H1 (cell line): Measurements from ENCODE around the gene FRY. TPM values are rescaled to one million over a fixed set of nuclear protein-coding genes. Genes with fewer than 3 reads are reported as not detected.

Experiments used
- CTCF ChIA-PET: fragments of 300-600 bp; sonication (Branson Sonifier 250); formaldehyde crosslinking; loops from one replicate; lab custom pipeline; 2021; ENCODE audit not compliant: partially characterized antibody; lab: Charles Lee
- POLR2A ChIA-PET: fragments of 300-600 bp; sonication (Branson Sonifier 250); formaldehyde crosslinking; loops from one replicate; lab custom pipeline; 2021; ENCODE audit warnings: inconsistent platforms; ENCODE audit not compliant: partially characterized antibody; lab: Charles Lee
- DNase-seq, 2 experiments: peaks; one replicate each; pipeline versions ENCODE4 v3.0.0 to v3.0.0-alpha.2; 2010 to 2022; ENCODE audit warnings: low spot score in 2 of 2, low read depth in 1 of 2, mixed read lengths in 1 of 2
- FAIRE-seq: peaks from 2 replicates; lab custom pipeline; 2011; peaks lifted over from hg19 to GRCh38; lab: Jason Lieb, UNC
- H2AFZ ChIP-seq: 2 replicates; pipeline ENCODE4 v1.8.1; 2012; ENCODE audit warnings: low read length, inconsistent platforms
- H2AK5ac ChIP-seq: 2 replicates; pipeline ENCODE4 v1.6.1; 2013; ENCODE audit warnings: low read depth, low read length
- H2BK120ac ChIP-seq: replicated peaks from 2 replicates; pipeline ENCODE3; 2013; ENCODE audit warnings: low read depth, low read length, inconsistent platforms
- H2BK12ac ChIP-seq: 2 replicates; pipeline ENCODE4 v1.6.1; 2013; ENCODE audit warnings: low read depth, low read length
- H2BK15ac ChIP-seq: 2 replicates; pipeline ENCODE4 v1.6.1; 2013; ENCODE audit warnings: low read length
- H2BK20ac ChIP-seq: 2 replicates; pipeline ENCODE4 v1.6.1; 2013; ENCODE audit warnings: low read length
- H2BK5ac ChIP-seq: 2 replicates; pipeline ENCODE4 v1.6.1; 2013; ENCODE audit warnings: low read depth, low read length
- H3K14ac ChIP-seq: 2 replicates; pipeline ENCODE4 v1.6.1; 2013; ENCODE audit warnings: inconsistent platforms; ENCODE audit not compliant: insufficient read length
- H3K18ac ChIP-seq: 2 replicates; pipeline ENCODE4 v1.6.1; 2013; ENCODE audit warnings: low read length; ENCODE audit errors: extremely low read depth
- H3K23ac ChIP-seq: 2 replicates; pipeline ENCODE4 v1.6.1; 2013; ENCODE audit warnings: inconsistent platforms; ENCODE audit not compliant: insufficient read length
- H3K23me2 ChIP-seq: 2 replicates; pipeline ENCODE4 v1.6.1; 2013; ENCODE audit warnings: low read depth, low read length
- H3K27ac ChIP-seq: 2 replicates; pipeline ENCODE4 v1.6.1; 2011; ENCODE audit warnings: low read depth, low read length, inconsistent platforms
- H3K27me3 ChIP-seq, 4 experiments: replicated peaks in 1 of 4; 1 replicate in 1 of 4; 2 replicates in 3 of 4; pipeline versions ENCODE4 v1.6.1 to v1.8.1; 2011 to 2013; ENCODE audit warnings: low read length in 3 of 4, mild to moderate bottlenecking in 3 of 4, inconsistent platforms in 2 of 4, mixed read lengths in 2 of 4, moderate library complexity in 1 of 4; ENCODE audit not compliant: control insufficient read depth in 3 of 4, insufficient read depth in 3 of 4; ENCODE audit errors: extremely low read depth in 1 of 4
- H3K36me3 ChIP-seq, 4 experiments: 2 replicates each; pipeline versions ENCODE4 v1.6.1 to v1.8.1; 2011 to 2013; ENCODE audit warnings: mild to moderate bottlenecking in 4 of 4, low read length in 3 of 4, moderate library complexity in 2 of 4, control low read depth in 1 of 4, inconsistent platforms in 1 of 4; ENCODE audit not compliant: insufficient read depth in 4 of 4, control insufficient read depth in 2 of 4
- H3K4ac ChIP-seq: replicated peaks from 2 replicates; pipeline ENCODE3; 2013; ENCODE audit warnings: low read length, low read depth, mixed read lengths, inconsistent platforms; ENCODE audit not compliant: insufficient read length
- H3K4me1 ChIP-seq, 4 experiments: replicated peaks in 1 of 4; 1 replicate in 1 of 4; 2 replicates in 3 of 4; pipeline versions ENCODE4 v1.6.1 to v1.8.1; 2011 to 2013; ENCODE audit warnings: low read length in 3 of 4, inconsistent platforms in 2 of 4, mixed read lengths in 1 of 4; ENCODE audit not compliant: insufficient read depth in 4 of 4, control insufficient read depth in 3 of 4
- H3K4me2 ChIP-seq, 2 experiments: 2 replicates each; pipeline versions ENCODE4 v1.6.1 to v1.8.1; 2011 to 2013; ENCODE audit warnings: low read depth in 2 of 2, low read length in 2 of 2, control low read depth in 1 of 2, inconsistent platforms in 1 of 2, mild to moderate bottlenecking in 1 of 2; ENCODE audit not compliant: insufficient read depth in 1 of 2
- H3K4me3 ChIP-seq, 4 experiments: fragments of 200-600, 300-600 bp in 1 of 4; sonication (generic), shearing (Covaris generic), sonication (Bioruptor Twin) in 1 of 4; 2 replicates each; pipeline versions ENCODE4 v1.5.1 to v1.8.1; 2011 to 2016; ENCODE audit warnings: low read length in 4 of 4, low read depth in 3 of 4, control low read depth in 2 of 4, inconsistent platforms in 2 of 4, mild to moderate bottlenecking in 2 of 4, mixed read lengths in 1 of 4, moderate library complexity in 1 of 4; ENCODE audit not compliant: insufficient read depth in 2 of 4; ENCODE audit errors: extremely low read depth in 1 of 4
- H3K56ac ChIP-seq: replicated peaks from 2 replicates; pipeline ENCODE3; 2013; ENCODE audit warnings: low read depth, mild to moderate bottlenecking, mixed read lengths, low read length, inconsistent platforms; ENCODE audit not compliant: insufficient read length
- H3K79me1 ChIP-seq: 2 replicates; pipeline ENCODE4 v1.6.1; 2013; ENCODE audit warnings: low read depth, low read length, control low read depth
- H3K79me2 ChIP-seq, 2 experiments: 2 replicates each; pipeline versions ENCODE4 v1.6.1 to v1.8.1; 2012 to 2013; ENCODE audit warnings: low read length in 2 of 2, mild to moderate bottlenecking in 2 of 2, inconsistent platforms in 1 of 2; ENCODE audit not compliant: insufficient read depth in 2 of 2, control insufficient read depth in 1 of 2
- H3K9ac ChIP-seq, 4 experiments: replicated peaks in 1 of 4; 1 replicate in 1 of 4; 2 replicates in 3 of 4; pipeline versions ENCODE4 v1.6.1 to v1.8.1; 2011 to 2013; ENCODE audit warnings: low read depth in 3 of 4, low read length in 3 of 4, control low read depth in 2 of 4, mild to moderate bottlenecking in 2 of 4, moderate library complexity in 2 of 4, inconsistent platforms in 1 of 4; ENCODE audit errors: extremely low read depth in 1 of 4
- H3K9me3 ChIP-seq, 2 experiments: 2 replicates each; pipeline versions ENCODE4 v1.6.1 to v1.8.1; 2012 to 2013; ENCODE audit warnings: mild to moderate bottlenecking in 2 of 2, moderate library complexity in 2 of 2, control low read depth in 1 of 2, inconsistent platforms in 1 of 2, low read depth in 1 of 2, low read length in 1 of 2, mixed read lengths in 1 of 2; ENCODE audit not compliant: insufficient read depth in 2 of 2
- H4K20me1 ChIP-seq, 2 experiments: replicated peaks in 1 of 2; 2 replicates each; pipeline versions ENCODE3 to v1.8.1; 2011 to 2013; ENCODE audit warnings: inconsistent platforms in 2 of 2, low read length in 2 of 2, mild to moderate bottlenecking in 1 of 2; ENCODE audit not compliant: insufficient read depth in 2 of 2, control insufficient read depth in 1 of 2
- H4K5ac ChIP-seq: 2 replicates; pipeline ENCODE4 v1.6.1; 2013; ENCODE audit warnings: low read length, low read depth, mixed read lengths, inconsistent platforms; ENCODE audit not compliant: insufficient read length
- H4K8ac ChIP-seq: 2 replicates; pipeline ENCODE4 v1.8.0; 2013; ENCODE audit warnings: mild to moderate bottlenecking, moderate library complexity, low read length, inconsistent platforms; ENCODE audit not compliant: insufficient read depth; ENCODE audit errors: extremely low read depth
- H4K91ac ChIP-seq: replicated peaks from 2 replicates; pipeline ENCODE3; 2013; ENCODE audit warnings: low read length, mixed read lengths, inconsistent platforms; ENCODE audit not compliant: insufficient read length
- BCL11A ChIP-seq, 2 experiments: IDR thresholded peaks; one replicate each; pipeline ENCODE4 v1.6.1; 2011; ENCODE audit warnings: low read depth in 2 of 2, low read length in 2 of 2, mild to moderate bottlenecking in 2 of 2
- CEBPB ChIP-seq: IDR thresholded peaks from 2 replicates; pipeline ENCODE4 v1.6.1; 2012; ENCODE audit warnings: low read depth, low read length
- CREB1 ChIP-seq: IDR thresholded peaks from 2 replicates; pipeline ENCODE4 v1.6.1; 2012; ENCODE audit warnings: inconsistent platforms
- EP300 ChIP-seq, 2 experiments: IDR thresholded peaks; 1 replicate in 1 of 2; 2 replicates in 1 of 2; pipeline ENCODE4 v1.6.1; 2011 to 2012; ENCODE audit warnings: low read depth in 2 of 2, low read length in 2 of 2, mild to moderate bottlenecking in 2 of 2, borderline replicate concordance in 1 of 2, inconsistent platforms in 1 of 2, moderate library complexity in 1 of 2
- GTF2F1 ChIP-seq: IDR thresholded peaks from 2 replicates; pipeline ENCODE4 v1.6.1; 2012; ENCODE audit warnings: low read depth, low read length, improper control_type of control experiment, borderline replicate concordance
- HDAC2 ChIP-seq, 2 experiments: fragments of 300-600 bp in 1 of 2; sonication (generic) in 1 of 2; IDR thresholded peaks; 2 replicates each; pipeline ENCODE4 v1.6.1; 2011 to 2012; ENCODE audit warnings: low read depth in 2 of 2, low read length in 2 of 2, mild to moderate bottlenecking in 2 of 2, moderate library complexity in 2 of 2, borderline replicate concordance in 1 of 2, inconsistent platforms in 1 of 2
- JUND ChIP-seq: IDR thresholded peaks from 2 replicates; pipeline ENCODE4 v1.6.1; 2011; ENCODE audit warnings: mild to moderate bottlenecking, improper control_type of control experiment, low read length
- KDM5A ChIP-seq: fragments of 200-600 bp; IDR thresholded peaks from 2 replicates; pipeline ENCODE4 v1.7.1; 2012; ENCODE audit warnings: mild to moderate bottlenecking, low read length, inconsistent platforms, mixed read lengths
- MAFK ChIP-seq: IDR thresholded peaks from 2 replicates; pipeline ENCODE4 v1.6.1; 2012; ENCODE audit warnings: low read depth, mild to moderate bottlenecking, improper control_type of control experiment, low read length
- PHF8 ChIP-seq: fragments of 200-600 bp; sonication (generic); conservative IDR thresholded peaks from 2 replicates; pipeline ENCODE4 v1.7.1; 2012; ENCODE audit warnings: low read depth, mild to moderate bottlenecking, inconsistent platforms, low read length, moderate library complexity
- POLR2A ChIP-seq, 2 experiments: IDR thresholded peaks; 1 replicate in 1 of 2; 2 replicates in 1 of 2; pipeline ENCODE4 v1.6.1; 2011; ENCODE audit warnings: low read depth in 2 of 2, low read length in 2 of 2, mild to moderate bottlenecking in 2 of 2; ENCODE audit errors: control extremely low read depth in 1 of 2
- POLR2AphosphoS5 ChIP-seq: IDR thresholded peaks from 2 replicates; pipeline ENCODE4 v1.6.1; 2011; ENCODE audit warnings: low read depth, low read length
- SIRT6 ChIP-seq: IDR thresholded peaks from one replicate; pipeline ENCODE4 v1.7.1; 2012; ENCODE audit warnings: low read length, inconsistent platforms
- SRF ChIP-seq: IDR thresholded peaks from 2 replicates; pipeline ENCODE4 v1.6.1; 2011; ENCODE audit warnings: mild to moderate bottlenecking, low read depth, low read length, moderate library complexity
- TCF12 ChIP-seq: IDR thresholded peaks from 2 replicates; pipeline ENCODE4 v1.6.1; 2011; ENCODE audit warnings: low read depth, mild to moderate bottlenecking, low read length
- WGBS, 2 experiments: shearing (Covaris generic) in 1 of 2; methylation state at CpG; one replicate each; pipeline versions ENCODE4 v1.1.6 to v1.1.7; 2013 to 2015; ENCODE audit warnings: low lambda C conversion rate in 2 of 2, mixed read lengths in 2 of 2, inconsistent platforms in 1 of 2, low coverage in 1 of 2, missing lambda C conversion rate in 1 of 2; ENCODE audit not compliant: insufficient replicate concordance in 2 of 2, insufficient coverage in 1 of 2, insufficient read length in 1 of 2; ENCODE audit errors: extremely low coverage in 1 of 2, missing lambda C conversion rate in 1 of 2; 5-methylcytosine and 5-hydroxymethylcytosine counted together
- polyA plus RNA-seq, 7 experiments: library from polyadenylated mRNA; depleted of rRNA in 3 of 7; stranded (reverse) in 5 of 7; unstranded in 2 of 7; fragments of >200 nt in 5 of 7; fragments of 200-250 nt in 2 of 7; gene quantifications; 1 replicate in 5 of 7; 2 replicates in 1 of 7; 4 replicates in 1 of 7; pipeline versions ENCODE4 v1.2.1 to v1.2.3, GENCODE V29; 2011 to 2013; ENCODE audit warnings: missing spikeins in 2 of 7, mixed read lengths in 2 of 7
- total RNA-seq: library from RNA; stranded (reverse); fragmentation: NEBNext Ultra II Directional; extraction: Animal tissue kit (Norgen Biotek cat#: 25700); gene quantifications from 2 replicates; pipeline ENCODE4 v1.2.1, GENCODE V29; 2021

Gene FRY
- total and polyA plus RNA-seq, 2 of the 8 experiments (the other 6 are each of a cell fraction or from before 2014, with no cell fraction given): 4.3 to 9.2 TPM

DNA sequence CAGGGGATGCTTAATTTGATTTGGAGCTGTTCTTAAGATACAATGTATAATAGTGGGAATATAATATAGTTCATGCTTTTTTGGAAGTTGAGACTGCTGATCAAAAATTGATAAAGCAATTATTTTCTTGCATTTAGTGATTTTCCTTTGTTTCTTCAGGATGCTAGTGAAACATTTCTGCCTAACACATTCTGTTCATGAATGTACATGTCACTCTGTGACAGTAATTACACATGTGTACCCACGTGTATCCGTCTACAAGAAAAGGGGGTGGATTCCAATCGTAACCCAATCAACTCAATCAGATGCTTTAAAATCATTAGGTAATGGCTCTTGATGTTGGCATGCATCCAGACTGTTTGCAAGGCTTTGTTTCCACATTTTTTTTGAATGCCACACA, 5.0 kb upstream of the FRY start:
- H3K23me2 ChIP-seq: peaks cover 5% of the 10 kb centered on the region; the same call in 1 of the 2 replicates
- H3K27ac ChIP-seq: no peak overlapping the region
- CTCF ChIA-PET: interaction anchor here (2.0 kb wide), 2 partner anchors 10 to 116 kb away, joined by 8 read pairs; no protein-coding TSS in a partner anchor
- no peaks in the 10 kb centered on the region for H3K27me3 ChIP-seq
- no peak overlapping the region for H3K4me3 ChIP-seq
- H3K23ac ChIP-seq: no peak overlapping the region
- H3K4me2 ChIP-seq: no peak overlapping the region
- H3K4ac ChIP-seq: peak overlapping the region; percentile 94
- no peaks in the 10 kb centered on the region for H3K36me3 ChIP-seq
- no peaks in the 10 kb centered on the region for H3K79me2 ChIP-seq
- no peak overlapping the region for H2AK5ac ChIP-seq
- no peak for FAIRE-seq
- peaks cover 3 to 17% (median 9%) of the 10 kb centered on the region in 4 experiments; a peak in 6 of 7 replicates for H3K4me1 ChIP-seq
- H2BK5ac ChIP-seq: no peak overlapping the region; the same call in 1 of the 2 replicates
- H3K79me1 ChIP-seq: no peaks in the 10 kb centered on the region
- 70% methylated on average over 3 of the region's 3 CpGs; no CpG with 5 or more reads in 1 of the 2 experiments for WGBS, 2 experiments
- peak overlapping the region; percentile 85 for H2BK120ac ChIP-seq
- no peak overlapping the region for H4K91ac ChIP-seq
- no peak overlapping the region for H3K14ac ChIP-seq
- no peaks in the 10 kb centered on the region for H4K20me1 ChIP-seq
- H2AFZ ChIP-seq: no peak overlapping the region
- H2BK12ac ChIP-seq: no peak overlapping the region
- H3K9ac ChIP-seq: no peak overlapping the region
- no peak overlapping the region; the same call in 1 of the 2 replicates for H2BK20ac ChIP-seq
- no peak overlapping the region for H4K5ac ChIP-seq
- no peak overlapping the region for H3K56ac ChIP-seq
- no peaks in the 10 kb centered on the region for H3K9me3 ChIP-seq
- no peak for DNase-seq
- POLR2A ChIA-PET: interaction anchor here (1.2 kb wide), 1 partner anchor 8 kb away, joined by 4 read pairs; no protein-coding TSS in a partner anchor
- H4K8ac ChIP-seq: no peak overlapping the region
- no peak overlapping the region for H3K18ac ChIP-seq
- H2BK15ac ChIP-seq: no peak overlapping the region
- TF ChIP-seq GTF2F1 (no peak), BCL11A (IDR thresholded peaks at IDR 0.05; ENCODE audit: low read depth in 2 of 2, low read length in 2 of 2) (no peak), CREB1 (no peak), CEBPB (no peak), JUND (no peak), POLR2AphosphoS5 (no peak), MAFK (no peak), SRF (no peak), EP300 (IDR thresholded peaks at IDR 0.05; ENCODE audit: borderline replicate concordance in 1 of 2, low read depth in 2 of 2, low read length in 2 of 2) (no peak), TCF12 (no peak), PHF8 (no peak), POLR2A (IDR thresholded peaks at IDR 0.05; ENCODE audit: control extremely low read depth in 1 of 2, low read depth in 2 of 2, low read length in 2 of 2) (no peak), HDAC2 (IDR thresholded peaks at IDR 0.05; ENCODE audit: borderline replicate concordance in 1 of 2, low read depth in 2 of 2, low read length in 2 of 2) (no peak), SIRT6 (no peak), KDM5A (no peak)
